ENCODE data around the gene TEAD4.

The TEAD4 gene

DNA sequence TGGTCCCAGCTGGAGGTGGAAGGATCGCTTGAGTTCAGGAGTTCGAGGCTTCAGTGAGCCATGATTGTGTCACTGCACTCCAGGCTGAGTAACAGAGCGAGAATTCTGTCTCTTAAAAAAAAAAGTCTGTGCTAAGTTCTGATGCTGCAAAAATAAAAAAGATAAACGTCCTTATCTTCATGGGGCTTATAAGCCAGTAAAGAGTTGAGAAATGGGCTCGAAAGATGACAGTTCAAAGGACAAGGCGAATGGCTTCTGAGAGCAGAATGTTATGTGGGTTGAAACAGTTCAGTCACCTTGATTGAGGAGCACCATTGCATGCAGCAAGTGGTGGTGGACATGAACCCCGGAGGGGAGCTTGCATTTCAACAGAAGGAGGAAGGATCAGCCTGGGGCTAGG is 122.7 kb downstream of the TEAD4 start:
- no peaks in the 10 kb centered on the region for H3K4me1 ChIP-seq (ENCODE audit: insufficient read depth, poor library complexity, severe bottlenecking)
- TF ChIP-seq, protein P1, sequence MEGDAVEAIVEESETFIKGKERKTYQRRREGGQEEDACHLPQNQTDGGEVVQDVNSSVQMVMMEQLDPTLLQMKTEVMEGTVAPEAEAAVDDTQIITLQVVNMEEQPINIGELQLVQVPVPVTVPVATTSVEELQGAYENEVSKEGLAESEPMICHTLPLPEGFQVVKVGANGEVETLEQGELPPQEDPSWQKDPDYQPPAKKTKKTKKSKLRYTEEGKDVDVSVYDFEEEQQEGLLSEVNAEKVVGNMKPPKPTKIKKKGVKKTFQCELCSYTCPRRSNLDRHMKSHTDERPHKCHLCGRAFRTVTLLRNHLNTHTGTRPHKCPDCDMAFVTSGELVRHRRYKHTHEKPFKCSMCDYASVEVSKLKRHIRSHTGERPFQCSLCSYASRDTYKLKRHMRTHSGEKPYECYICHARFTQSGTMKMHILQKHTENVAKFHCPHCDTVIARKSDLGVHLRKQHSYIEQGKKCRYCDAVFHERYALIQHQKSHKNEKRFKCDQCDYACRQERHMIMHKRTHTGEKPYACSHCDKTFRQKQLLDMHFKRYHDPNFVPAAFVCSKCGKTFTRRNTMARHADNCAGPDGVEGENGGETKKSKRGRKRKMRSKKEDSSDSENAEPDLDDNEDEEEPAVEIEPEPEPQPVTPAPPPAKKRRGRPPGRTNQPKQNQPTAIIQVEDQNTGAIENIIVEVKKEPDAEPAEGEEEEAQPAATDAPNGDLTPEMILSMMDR (IDR thresholded peaks at IDR 0.05; ENCODE audit: poor library complexity, severe bottlenecking), result no peak

DNA sequence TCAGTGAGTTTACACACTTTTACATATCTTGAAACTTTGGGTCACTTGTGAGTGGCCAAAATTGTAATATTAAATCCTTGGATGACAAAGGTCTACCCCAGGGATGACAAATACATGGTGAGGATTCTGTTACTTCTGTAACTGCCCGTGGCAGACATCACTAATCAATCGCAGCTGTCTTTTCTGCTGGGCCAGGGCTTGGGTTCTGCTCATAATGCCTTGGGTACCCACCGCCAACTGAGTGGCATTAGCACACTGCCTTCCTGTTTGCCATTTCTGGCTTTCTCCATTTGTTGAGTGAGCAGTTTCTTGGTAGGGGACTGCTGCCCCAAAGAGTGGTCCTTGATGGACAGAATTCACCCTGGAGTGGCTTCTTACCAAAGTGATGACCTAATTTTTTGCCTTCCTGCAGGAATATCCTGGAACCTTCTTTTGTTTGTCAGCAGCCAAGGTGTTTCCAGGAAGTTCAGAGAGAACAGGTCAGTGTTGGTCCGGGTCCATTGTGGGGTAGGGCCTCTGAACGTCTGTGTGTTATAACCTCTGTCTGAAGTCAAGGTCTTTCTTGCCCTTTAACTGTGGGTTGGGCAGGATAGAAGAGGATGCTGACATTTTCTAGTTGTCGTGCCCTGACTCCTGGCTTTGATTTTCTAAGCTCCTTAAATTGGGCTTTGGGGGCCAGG is 124.2 kb downstream of the TEAD4 start:
- no peak for DNase-seq (ENCODE audit: low spot score)
- H3K9me3 ChIP-seq (ENCODE audit: severe bottlenecking), result no peaks in the 10 kb centered on the region
- TF ChIP-seq, protein P1 (IDR thresholded peaks at IDR 0.05; ENCODE audit: poor library complexity, severe bottlenecking), result no peak
- no peak overlapping the region for H3K4me3 ChIP-seq (ENCODE audit: severe bottlenecking)
- no peak overlapping the region for H3K27ac ChIP-seq (ENCODE audit: poor library complexity, severe bottlenecking)
- no peaks in the 10 kb centered on the region for H3K27me3 ChIP-seq (ENCODE audit: insufficient read depth, poor library complexity, severe bottlenecking)
- H3K36me3 ChIP-seq (ENCODE audit: low read depth), result no peaks in the 10 kb centered on the region
- no peak for ATAC-seq (ENCODE audit: low read depth)
- H3K4me1 ChIP-seq (ENCODE audit: insufficient read depth, poor library complexity, severe bottlenecking), result no peaks in the 10 kb centered on the region

More for the DNA sequence above, 122.7 kb downstream of the TEAD4 start:
- ATAC-seq (ENCODE audit: low read depth), result no peak
- H3K9me3 ChIP-seq (ENCODE audit: severe bottlenecking), result no peaks in the 10 kb centered on the region
- no peak overlapping the region for H3K27ac ChIP-seq (ENCODE audit: poor library complexity, severe bottlenecking)
- no peak for DNase-seq (ENCODE audit: low spot score)
- H3K27me3 ChIP-seq (ENCODE audit: insufficient read depth, poor library complexity, severe bottlenecking), result no peaks in the 10 kb centered on the region
- no peak overlapping the region for H3K4me3 ChIP-seq (ENCODE audit: severe bottlenecking)
- no peaks in the 10 kb centered on the region for H3K36me3 ChIP-seq (ENCODE audit: low read depth)

GRCh38 chr12:3083921-3084347 is 124.7 kb downstream of the TEAD4 start:
- no peaks in the 10 kb centered on the region for H3K9me3 ChIP-seq (ENCODE audit: severe bottlenecking)
- no peaks in the 10 kb centered on the region for H3K27me3 ChIP-seq (ENCODE audit: insufficient read depth, poor library complexity, severe bottlenecking)
- no peak overlapping the region for H3K4me3 ChIP-seq (ENCODE audit: severe bottlenecking)
- DNase-seq (ENCODE audit: low spot score), result no peak
- TF ChIP-seq, protein P1 (IDR thresholded peaks at IDR 0.05; ENCODE audit: poor library complexity, severe bottlenecking), result no peak
- no peak overlapping the region for H3K27ac ChIP-seq (ENCODE audit: poor library complexity, severe bottlenecking)
- no peaks in the 10 kb centered on the region for H3K36me3 ChIP-seq (ENCODE audit: low read depth)
- no peaks in the 10 kb centered on the region for H3K4me1 ChIP-seq (ENCODE audit: insufficient read depth, poor library complexity, severe bottlenecking)
- 0 out of 3 replicates have a peak, but pooled peaks have one; percentile 35 for ATAC-seq (ENCODE audit: low read depth)

GRCh38 chr12:3084742-3085141 is 125.5 kb downstream of the TEAD4 start:
- TF ChIP-seq, protein P1 (IDR thresholded peaks at IDR 0.05; ENCODE audit: poor library complexity, severe bottlenecking), result no peak
- no peak for DNase-seq (ENCODE audit: low spot score)
- H3K9me3 ChIP-seq (ENCODE audit: severe bottlenecking), result no peaks in the 10 kb centered on the region
- H3K27me3 ChIP-seq (ENCODE audit: insufficient read depth, poor library complexity, severe bottlenecking), result no peaks in the 10 kb centered on the region
- H3K4me1 ChIP-seq (ENCODE audit: insufficient read depth, poor library complexity, severe bottlenecking), result no peaks in the 10 kb centered on the region
- no peaks in the 10 kb centered on the region for H3K36me3 ChIP-seq (ENCODE audit: low read depth)
- H3K27ac ChIP-seq (ENCODE audit: poor library complexity, severe bottlenecking), result no peak overlapping the region
- no peak for ATAC-seq (ENCODE audit: low read depth)
- H3K4me3 ChIP-seq (ENCODE audit: severe bottlenecking), result no peak overlapping the region

Measured in RWPE2 (cell line).